GM12878 (cell line): Measurements from ENCODE around the gene PCDHA7. TPM values are rescaled to one million over a fixed set of nuclear protein-coding genes. Genes with fewer than 3 reads are reported as not detected.

Experiments
- ATAC-seq: fragments of 200-7000 bp; cut with Tn5 transposase; 3 replicates; pipeline ENCODE4 v1.9.1; 2020; ENCODE audit warnings: mild to moderate bottlenecking, moderate library complexity
- BruUV-seq: library from RNA; stranded (reverse); fragments of 400-500 nt; replicated peaks from 2 replicates; lab custom pipeline; 2021; lab: Mats Ljungman, UMichigan
- CTCF ChIA-PET: fragments of 300-600 bp; sonication (Branson Sonifier 250); formaldehyde crosslinking; extraction: SDS; loops from one replicate; lab custom pipeline; 2021; ENCODE audit warnings: inconsistent platforms; lab: Yijun Ruan, JAX
- POLR2A ChIA-PET: fragments of 350-600 bp; formaldehyde crosslinking; extraction: SDS; loops from one replicate; lab custom pipeline; 2021; ENCODE audit warnings: inconsistent platforms; lab: Charles Lee
- RAD21 ChIA-PET: fragments of 300-600 bp; sonication (Branson Sonifier 250); formaldehyde crosslinking; loops from one replicate; lab custom pipeline; 2023; ENCODE audit warnings: antibody characterized with exemption; ENCODE audit not compliant: unreplicated experiment; lab: Charles Lee
- SMC1A ChIA-PET: fragments of 300-600 bp; sonication (Branson Sonifier 250); formaldehyde crosslinking; loops from one replicate; lab custom pipeline; 2023; ENCODE audit not compliant: unreplicated experiment, uncharacterized antibody; lab: Charles Lee
- DNase-seq: peaks from one replicate; pipeline ENCODE4 v3.0.0-alpha.2; 2011; ENCODE audit warnings: low read depth, low spot score
- FAIRE-seq: peaks from 3 replicates; lab custom pipeline; 2011; peaks lifted over from hg19 to GRCh38; lab: Jason Lieb, UNC
- H2AFZ ChIP-seq: 2 replicates; pipeline ENCODE4 v1.6.0; 2011; ENCODE audit warnings: low read depth, low read length, control low read depth; ENCODE audit not compliant: control insufficient read depth
- H3K27ac ChIP-seq: 2 replicates; pipeline ENCODE4 v1.5.1; 2011; ENCODE audit warnings: control low read depth; ENCODE audit not compliant: control insufficient read depth, insufficient read depth
- H3K27me3 ChIP-seq, 2 experiments: replicated peaks in 1 of 2; 2 replicates each; pipeline versions ENCODE4 v1.6.0 to v1.6.1; 2011; ENCODE audit warnings: low read length in 1 of 2; ENCODE audit not compliant: control insufficient read depth in 2 of 2, insufficient read depth in 2 of 2
- H3K36me3 ChIP-seq, 2 experiments: 2 replicates each; pipeline ENCODE4 v1.5.1; 2011; ENCODE audit warnings: low read length in 1 of 2; ENCODE audit not compliant: control insufficient read depth in 2 of 2, insufficient read depth in 2 of 2
- H3K4me1 ChIP-seq: 2 replicates; pipeline ENCODE4 v1.6.1; 2011; ENCODE audit warnings: mild to moderate bottlenecking, low read length, moderate library complexity, mixed read lengths; ENCODE audit not compliant: control insufficient read depth, insufficient read depth
- H3K4me2 ChIP-seq: 2 replicates; pipeline ENCODE4 v1.6.0; 2011; ENCODE audit warnings: control low read depth; ENCODE audit not compliant: control insufficient read depth, insufficient read depth
- H3K4me3 ChIP-seq: fragments of 200-600 bp; sonication (generic); 2 replicates; pipeline ENCODE4 v1.5.1; 2016
- H3K79me2 ChIP-seq: 2 replicates; pipeline ENCODE4 v1.6.0; 2011; ENCODE audit warnings: low read length; ENCODE audit not compliant: control insufficient read depth, insufficient read depth
- H3K9ac ChIP-seq: 2 replicates; pipeline ENCODE4 v1.8.0; 2011; ENCODE audit warnings: low read length, control low read depth, mixed read lengths; ENCODE audit not compliant: control insufficient read depth, insufficient read depth
- H3K9me3 ChIP-seq: replicated peaks from 3 replicates; pipeline ENCODE4 v1.5.1; 2011; ENCODE audit warnings: mild to moderate bottlenecking, low read length; ENCODE audit not compliant: control insufficient read depth, insufficient read depth
- H4K20me1 ChIP-seq: 2 replicates; pipeline ENCODE4 v1.6.0; 2011; ENCODE audit not compliant: control insufficient read depth, insufficient read depth
- HDGF ChIP-seq: fragments of 450-650 bp; IDR thresholded peaks from 2 replicates; pipeline ENCODE4 v1.6.1; 2016; ENCODE audit warnings: antibody characterized with exemption
- MEF2B ChIP-seq: fragments of 450-650 bp; IDR thresholded peaks from 2 replicates; pipeline ENCODE4 v1.6.1; 2018; ENCODE audit warnings: mild to moderate bottlenecking, moderate library complexity; ENCODE audit not compliant: partially characterized antibody, poor library complexity, severe bottlenecking
- NFIC ChIP-seq: IDR thresholded peaks from 2 replicates; pipeline ENCODE4 v1.6.1; 2012; ENCODE audit warnings: low read depth, mild to moderate bottlenecking, inconsistent platforms, low read length, moderate library complexity
- POLR2AphosphoS2 ChIP-seq: IDR thresholded peaks from 2 replicates; pipeline ENCODE4 v1.6.1; 2011; ENCODE audit warnings: low read depth, mild to moderate bottlenecking, low read length, improper control_type of control experiment, moderate library complexity
- WGBS: methylation state at CpG from one replicate; pipeline ENCODE4 v1.1.6; 2016; ENCODE audit warnings: low lambda C conversion rate; ENCODE audit not compliant: insufficient replicate concordance, insufficient coverage; ENCODE audit errors: missing lambda C conversion rate; 5-methylcytosine and 5-hydroxymethylcytosine counted together
- in situ Hi-C: fragments of 300-500 bp; cut with MboI; formaldehyde crosslinking; loops from 9 replicates; pipeline ENCODE4 v1.14.3; 2018; ENCODE audit warnings: mixed read lengths
- intact Hi-C: fragments of 100-400 bp; cut with micrococcal nuclease; formaldehyde crosslinking; loops from one replicate; pipeline ENCODE4 v1.14.2; 2022; ENCODE audit not compliant: unreplicated experiment
- polyA plus RNA-seq, 11 experiments: library from polyadenylated mRNA; depleted of rRNA in 4 of 11; unstranded in 6 of 11; stranded (reverse) in 5 of 11; fragments of >200 nt; fragmentation: Nextera tagmentation in 4 of 11; fragmentation: Illumina TruSeq in 1 of 11; extraction: Ambion mirVana in 4 of 11; extraction: Trizol in 1 of 11; gene quantifications; 1 replicate in 1 of 11; 2 replicates in 10 of 11; pipeline versions ENCODE4 v1.2.1 to v1.2.3, GENCODE V29; 2011 to 2016; ENCODE audit warnings: inconsistent platforms in 2 of 11, missing spikeins in 2 of 11, low read depth in 1 of 11
- total RNA-seq, 4 experiments: library from RNA; depleted of rRNA in 3 of 4; stranded (reverse); fragments of >200 nt in 3 of 4; fragmentation: Illumina TruSeq in 1 of 4; extraction: Trizol in 1 of 4; gene quantifications; 2 replicates each; pipeline versions ENCODE4 v1.2.1 to v1.2.3, GENCODE V29; 2013 to 2021
- TF ChIP-seq, protein P1 (sequence below): fragments of 450-650 bp; IDR thresholded peaks from 2 replicates; pipeline ENCODE4 v1.6.1; 2018; ENCODE audit warnings: mild to moderate bottlenecking, low read depth, moderate library complexity; ENCODE audit not compliant: partially characterized antibody
- TF ChIP-seq, protein P2 (sequence below): fragments of 450-650 bp; IDR thresholded peaks from 2 replicates; pipeline ENCODE4 v1.6.1; 2014; ENCODE audit warnings: mild to moderate bottlenecking

The PCDHA7 gene
- total and polyA plus RNA-seq, 10 of the 15 experiments (the other 5 are each of a cell fraction or from before 2014, with no cell fraction given), result 0.05 to 0.06 TPM; not detected in 8

- H3K9me3 ChIP-seq, result no peaks in the 10 kb centered on the region; the same call in 2 of the 3 replicates
- ChIA-PET POLR2A (no interaction called here), SMC1A (no interaction called here), RAD21 (no interaction called here), CTCF (interaction anchor here (1.0 kb wide), 1 partner anchor 9 kb away, joined by 3 read pairs; the partner anchor contains the start of gene PCDHA1)
- H3K4me2 ChIP-seq, result no peak within 1 kb of the TSS
- H3K36me3 ChIP-seq, result no peaks in the 10 kb centered on the region
- 63% methylated on average over 27 of the region's 27 CpGs for WGBS
- BruUV-seq, result no TSS peak
- no peak within 1 kb of the TSS for H3K4me3 ChIP-seq
- in situ Hi-C loops (no loop called here), intact Hi-C loops (no loop called here)
- H3K9ac ChIP-seq, result no peak within 1 kb of the TSS
- TF ChIP-seq POLR2AphosphoS2 (no peak), NFIC (no peak), MEF2B (no peak), HDGF (no peak)
- TF ChIP-seq, protein P1, sequence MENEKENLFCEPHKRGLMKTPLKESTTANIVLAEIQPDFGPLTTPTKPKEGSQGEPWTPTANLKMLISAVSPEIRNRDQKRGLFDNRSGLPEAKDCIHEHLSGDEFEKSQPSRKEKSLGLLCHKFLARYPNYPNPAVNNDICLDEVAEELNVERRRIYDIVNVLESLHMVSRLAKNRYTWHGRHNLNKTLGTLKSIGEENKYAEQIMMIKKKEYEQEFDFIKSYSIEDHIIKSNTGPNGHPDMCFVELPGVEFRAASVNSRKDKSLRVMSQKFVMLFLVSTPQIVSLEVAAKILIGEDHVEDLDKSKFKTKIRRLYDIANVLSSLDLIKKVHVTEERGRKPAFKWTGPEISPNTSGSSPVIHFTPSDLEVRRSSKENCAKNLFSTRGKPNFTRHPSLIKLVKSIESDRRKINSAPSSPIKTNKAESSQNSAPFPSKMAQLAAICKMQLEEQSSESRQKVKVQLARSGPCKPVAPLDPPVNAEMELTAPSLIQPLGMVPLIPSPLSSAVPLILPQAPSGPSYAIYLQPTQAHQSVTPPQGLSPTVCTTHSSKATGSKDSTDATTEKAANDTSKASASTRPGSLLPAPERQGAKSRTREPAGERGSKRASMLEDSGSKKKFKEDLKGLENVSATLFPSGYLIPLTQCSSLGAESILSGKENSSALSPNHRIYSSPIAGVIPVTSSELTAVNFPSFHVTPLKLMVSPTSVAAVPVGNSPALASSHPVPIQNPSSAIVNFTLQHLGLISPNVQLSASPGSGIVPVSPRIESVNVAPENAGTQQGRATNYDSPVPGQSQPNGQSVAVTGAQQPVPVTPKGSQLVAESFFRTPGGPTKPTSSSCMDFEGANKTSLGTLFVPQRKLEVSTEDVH, result no peak
- TF ChIP-seq, protein P2, sequence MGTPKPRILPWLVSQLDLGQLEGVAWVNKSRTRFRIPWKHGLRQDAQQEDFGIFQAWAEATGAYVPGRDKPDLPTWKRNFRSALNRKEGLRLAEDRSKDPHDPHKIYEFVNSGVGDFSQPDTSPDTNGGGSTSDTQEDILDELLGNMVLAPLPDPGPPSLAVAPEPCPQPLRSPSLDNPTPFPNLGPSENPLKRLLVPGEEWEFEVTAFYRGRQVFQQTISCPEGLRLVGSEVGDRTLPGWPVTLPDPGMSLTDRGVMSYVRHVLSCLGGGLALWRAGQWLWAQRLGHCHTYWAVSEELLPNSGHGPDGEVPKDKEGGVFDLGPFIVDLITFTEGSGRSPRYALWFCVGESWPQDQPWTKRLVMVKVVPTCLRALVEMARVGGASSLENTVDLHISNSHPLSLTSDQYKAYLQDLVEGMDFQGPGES, result no peak
- H2AFZ ChIP-seq, result no peak within 1 kb of the TSS
- no peaks in the 10 kb centered on the region for H4K20me1 ChIP-seq
- H3K27ac ChIP-seq, result no peak within 1 kb of the TSS
- H3K79me2 ChIP-seq, result no peaks in the 10 kb centered on the region
- no peaks in the 10 kb centered on the region for H3K27me3 ChIP-seq
- no peak for ATAC-seq
- no peaks in the 10 kb centered on the region for H3K4me1 ChIP-seq
- no peak for DNase-seq
- FAIRE-seq, result no peak
Measured at GRCh38 chr5:140794595-140795258, 39.3 kb upstream of the PCDHA7 start, which contains the start of gene PCDHA2. PCDHA2 (plus strand) TSS chr5:140794852.
